ENCODE data around the gene SIX2. TPM values are rescaled to one million over a fixed set of nuclear protein-coding genes. Genes with fewer than 3 reads are reported as not detected.

SIX2 gene
- total RNA-seq: not detected

- ChIA-PET POLR2A (no interaction called here), CTCF (interaction anchor here (1.2 to 1.9 kb wide), 2 partner anchors 28 to 56 kb away, joined by 4 to 6 read pairs; no protein-coding TSS in a partner anchor)
- intact Hi-C loops (cut with micrococcal nuclease): no loop called here
- ATAC-seq: peak; percentile 22
- no peak for DNase-seq
- peaks cover 75% of the 10 kb centered on the region for H3K27me3 Mint-ChIP-seq
- peak within 1 kb of the TSS; percentile 43 for H3K4me3 Mint-ChIP-seq
- H3K9me3 Mint-ChIP-seq: no peaks in the 10 kb centered on the region
- H3K27ac Mint-ChIP-seq: no peak within 1 kb of the TSS
- TF ChIP-seq CTCF (IDR thresholded peaks at IDR 0.05): no peak
- peaks cover 19% of the 10 kb centered on the region for H3K4me1 Mint-ChIP-seq (ENCODE audit: low read depth)
- H3K36me3 Mint-ChIP-seq (ENCODE audit: low read depth): no peaks in the 10 kb centered on the region
Measured at GRCh38 chr2:45009303-45009927, at the start of gene SIX2. Gene SIX2, minus strand, starts transcription at chr2:45009452. Its CDS starts 342 bp downstream, at chr2:45009110.

GRCh38 chr2:45055162-45055605 lies 45.9 kb upstream of the SIX2 start:
- Mint-ChIP-seq H3K27ac (no peak overlapping the region), H3K27me3 (peaks cover 4% of the 10 kb centered on the region), H3K4me3 (no peak overlapping the region), H3K4me1 (ENCODE audit: low read depth) (no peaks in the 10 kb centered on the region), H3K36me3 (ENCODE audit: low read depth) (no peaks in the 10 kb centered on the region), H3K9me3 (no peaks in the 10 kb centered on the region)
- CTCF ChIA-PET: no interaction called here
- no peak for DNase-seq
- intact Hi-C loops (cut with micrococcal nuclease): no loop called here
- no peak for ATAC-seq
- POLR2A ChIA-PET: no interaction called here
- no peak for TF ChIP-seq CTCF (IDR thresholded peaks at IDR 0.05)

GRCh38 chr2:45053966-45054365 lies 44.7 kb upstream of the SIX2 start:
- peaks cover 4% of the 10 kb centered on the region for H3K27me3 Mint-ChIP-seq
- DNase-seq (no peak), ATAC-seq (no peak)
- no peak for TF ChIP-seq CTCF (IDR thresholded peaks at IDR 0.05)
- H3K4me3 Mint-ChIP-seq: no peak overlapping the region
- H3K36me3 Mint-ChIP-seq (ENCODE audit: low read depth): no peaks in the 10 kb centered on the region
- H3K4me1 Mint-ChIP-seq (ENCODE audit: low read depth): no peaks in the 10 kb centered on the region
- intact Hi-C loops (cut with micrococcal nuclease): no loop called here
- H3K27ac Mint-ChIP-seq: no peak overlapping the region
- CTCF ChIA-PET: no interaction called here
- POLR2A ChIA-PET: no interaction called here
- H3K9me3 Mint-ChIP-seq: no peaks in the 10 kb centered on the region

- TF ChIP-seq CTCF (IDR thresholded peaks at IDR 0.05): no peak
- H3K4me1 Mint-ChIP-seq (ENCODE audit: low read depth): no peaks in the 10 kb centered on the region
- CTCF ChIA-PET: no interaction called here
- POLR2A ChIA-PET: no interaction called here
- H3K4me3 Mint-ChIP-seq: no peak overlapping the region
- peaks cover 4% of the 10 kb centered on the region for H3K27me3 Mint-ChIP-seq
- no peaks in the 10 kb centered on the region for H3K9me3 Mint-ChIP-seq
- intact Hi-C loops (cut with micrococcal nuclease): no loop called here
- ATAC-seq: no peak
- no peak for DNase-seq
- H3K36me3 Mint-ChIP-seq (ENCODE audit: low read depth): no peaks in the 10 kb centered on the region
- H3K27ac Mint-ChIP-seq: no peak overlapping the region
Measured at GRCh38 chr2:45052388-45052928, 43.2 kb upstream of the SIX2 start.

GRCh38 chr2:45049569-45050336 lies 40.5 kb upstream of the SIX2 start:
- Mint-ChIP-seq H3K4me3 (no peak overlapping the region), H3K27me3 (peaks cover 3% of the 10 kb centered on the region), H3K9me3 (no peaks in the 10 kb centered on the region), H3K4me1 (ENCODE audit: low read depth) (no peaks in the 10 kb centered on the region), H3K27ac (no peak overlapping the region), H3K36me3 (ENCODE audit: low read depth) (no peaks in the 10 kb centered on the region)
- no peak for TF ChIP-seq CTCF (IDR thresholded peaks at IDR 0.05)
- no peak for DNase-seq
- POLR2A ChIA-PET: no interaction called here
- intact Hi-C loops (cut with micrococcal nuclease): no loop called here
- ATAC-seq: no peak
- CTCF ChIA-PET: no interaction called here

All from activated CD8-positive, alpha-beta T cell treated with anti-CD3 and anti-CD28 coated beads for 36 hours (primary cell).